ENCODE measurements around the gene GNL2. TPM values are rescaled to one million over a fixed set of nuclear protein-coding genes. Genes with fewer than 3 reads are reported as not detected.

The GNL2 gene
- polyA plus RNA-seq (ENCODE audit: insufficient read length in 10 of 10) = 10 to 100 TPM; 45.9 to 60.8 (median 52.1) TPM
- long read RNA-seq, donor 1, transcript GNL2-202 (4 exons, 2,409 nt) = major isoform, 24 of 25 reads
- long read RNA-seq, donor 1, partial matches to known transcripts = 0 of 25 reads
- long read RNA-seq, donor 1, other reads (novel, unspliced or antisense) = 0 of 25 reads
- long read RNA-seq, donor 2, transcript GNL2-202 (4 exons, 2,409 nt) = major isoform, 14 of 26 reads
- long read RNA-seq, donor 2, partial matches to known transcripts = 10 of 26 reads
- long read RNA-seq, donor 2, other reads (novel, unspliced or antisense) = 0 of 26 reads
- long read RNA-seq, donor 3 = 0 reads
- long read RNA-seq, donor 4, transcript GNL2-202 (4 exons, 2,409 nt) = major isoform, 22 of 37 reads
- long read RNA-seq, donor 4, partial matches to known transcripts = 12 of 37 reads
- long read RNA-seq, donor 4, other reads (novel, unspliced or antisense) = 0 of 37 reads
- long read RNA-seq, donor 5, transcript GNL2-202 (4 exons, 2,409 nt) = major isoform, 10 of 32 reads
- long read RNA-seq, donor 5, partial matches to known transcripts = 20 of 32 reads
- long read RNA-seq, donor 5, other reads (novel, unspliced or antisense) = 0 of 32 reads
- long read RNA-seq, donor 6, transcript GNL2-202 (4 exons, 2,409 nt) = major isoform, 31 of 48 reads
- long read RNA-seq, donor 6, partial matches to known transcripts = 16 of 48 reads
- long read RNA-seq, donor 6, other reads (novel, unspliced or antisense) = 0 of 48 reads
- long read RNA-seq, donor 7, transcript GNL2-202 (4 exons, 2,409 nt) = major isoform, 19 of 31 reads
- long read RNA-seq, donor 7, partial matches to known transcripts = 9 of 31 reads
- long read RNA-seq, donor 7, other reads (novel, unspliced or antisense) = 0 of 31 reads
- long read RNA-seq, donor 8, transcript GNL2-202 (4 exons, 2,409 nt) = major isoform, 23 of 32 reads
- long read RNA-seq, donor 8, partial matches to known transcripts = 7 of 32 reads
- long read RNA-seq, donor 8, other reads (novel, unspliced or antisense) = 0 of 32 reads
- long read RNA-seq, donor 9 = 0 reads

- peak; percentile 96 to 99 (median 99) for DNase-seq
These were observed at the start of gene GNL2 for GRCh38 chr1:37595440-37596181. TSS of gene GNL2 (minus strand) at chr1:37595937. CDS start at chr1:37595822, 115 bp downstream.

DNA sequence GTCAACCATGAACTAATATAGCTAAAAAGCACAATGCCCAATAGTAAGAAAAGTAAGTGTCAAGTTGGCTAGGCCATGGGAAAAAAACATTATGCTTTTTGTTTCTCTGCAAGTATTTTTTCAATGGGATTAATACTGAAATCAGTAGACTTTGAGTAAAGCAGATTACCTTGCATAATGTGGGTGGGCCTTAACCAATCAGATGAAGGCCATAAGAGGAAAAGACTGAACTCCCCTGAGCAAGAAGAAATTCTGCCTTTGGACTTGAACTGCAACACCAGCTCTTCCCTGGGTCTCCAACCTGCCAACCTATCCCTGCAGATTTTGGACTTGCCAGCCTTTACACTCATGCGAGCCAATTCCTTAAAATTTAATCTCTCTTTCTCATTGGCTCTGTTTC, 45.3 kb upstream of the GNL2 start:
- no peak for DNase-seq

GRCh38 chr1:37636435-37636834, 40.7 kb upstream of the GNL2 start:
- no peak for DNase-seq

DNA sequence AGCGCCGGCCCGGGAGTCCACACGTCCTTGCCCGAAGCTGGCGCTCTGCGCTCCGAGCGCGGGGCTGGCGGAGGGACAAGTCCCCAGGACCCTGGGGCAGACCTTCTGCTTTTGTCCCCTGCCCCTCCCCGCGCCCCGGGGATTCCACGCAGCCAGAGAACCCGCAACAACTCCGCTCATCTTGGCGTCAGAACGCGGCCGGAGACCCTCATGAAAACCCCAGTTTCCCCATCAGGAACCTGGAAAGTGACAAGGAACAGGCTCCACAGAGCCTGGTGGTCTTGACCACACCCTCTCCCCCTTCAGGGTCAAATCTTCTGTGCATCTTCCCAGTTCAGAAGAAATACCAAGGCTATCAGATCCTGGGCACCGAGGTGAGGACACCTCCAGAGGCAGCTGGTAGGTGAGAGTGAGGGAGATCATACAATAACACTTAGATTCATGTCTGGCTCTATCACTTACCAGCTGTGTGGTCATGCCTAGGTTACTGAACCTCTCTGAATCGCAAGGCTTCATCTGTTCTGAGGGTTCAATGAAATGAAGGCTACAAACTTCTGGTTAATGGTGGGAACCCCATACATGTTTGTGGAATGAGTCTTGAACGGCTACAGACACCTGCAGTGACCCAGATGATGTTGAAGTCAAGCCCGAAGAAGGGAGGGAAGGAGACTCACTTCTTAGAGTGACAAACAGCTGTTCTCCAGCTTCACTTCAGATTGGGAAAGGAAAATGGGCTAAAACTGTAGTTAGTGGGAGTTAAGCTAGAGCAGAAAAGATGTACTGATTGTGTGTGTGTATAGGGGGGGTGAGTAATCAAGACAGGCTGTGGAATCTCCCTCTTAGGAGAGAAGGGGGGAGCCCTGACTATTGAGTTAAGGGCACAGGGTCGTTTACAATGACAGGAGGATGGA, 39.5 kb upstream of the GNL2 start:
- DNase-seq = no peak

DNA sequence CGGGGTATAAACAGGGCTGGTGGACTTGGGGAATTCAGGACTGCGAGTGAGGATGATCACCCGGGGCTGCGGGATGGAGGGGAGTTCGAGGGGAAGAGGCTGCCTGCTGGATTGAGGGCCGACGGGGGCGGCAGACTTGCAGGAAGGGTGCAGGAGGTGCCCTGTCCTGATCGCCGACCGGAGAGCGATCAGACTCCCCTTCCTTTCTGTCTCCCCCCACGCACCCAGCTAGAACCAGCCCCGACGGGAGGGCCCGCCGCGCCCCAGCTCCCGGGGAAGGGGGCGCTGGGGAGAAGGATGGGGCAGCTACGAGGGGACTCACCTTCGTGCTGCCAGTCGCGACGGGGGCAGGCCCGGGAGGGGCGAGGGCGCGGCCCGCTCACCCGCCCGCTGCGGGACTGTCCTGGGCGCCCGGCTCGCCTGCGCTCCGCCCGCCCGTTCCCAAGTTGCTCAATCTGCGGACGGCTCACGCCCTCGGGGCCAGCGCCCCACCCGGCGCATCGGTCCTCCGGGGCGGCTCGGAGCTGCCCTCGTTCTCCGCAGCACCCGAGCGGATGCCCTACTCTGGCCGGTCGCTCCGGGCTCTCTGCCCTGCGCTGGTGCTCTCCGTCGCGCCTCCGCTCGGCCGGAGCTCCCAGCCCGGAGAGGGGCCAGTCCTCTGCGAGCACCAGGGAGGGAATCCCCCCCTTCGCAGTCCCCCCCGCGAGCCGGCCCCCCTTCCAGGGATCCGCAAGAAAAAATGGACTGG, 38.7 kb upstream of the GNL2 start, which contains the start of gene RSPO1:
Gene RSPO1 (minus strand): TSS at position 649 of the 748 bp plus-strand sequence. CDS start 5,231 bp downstream, outside the sequence.
- DNase-seq = peak in 2 of 3 donors; percentile 5 to 40

DNA sequence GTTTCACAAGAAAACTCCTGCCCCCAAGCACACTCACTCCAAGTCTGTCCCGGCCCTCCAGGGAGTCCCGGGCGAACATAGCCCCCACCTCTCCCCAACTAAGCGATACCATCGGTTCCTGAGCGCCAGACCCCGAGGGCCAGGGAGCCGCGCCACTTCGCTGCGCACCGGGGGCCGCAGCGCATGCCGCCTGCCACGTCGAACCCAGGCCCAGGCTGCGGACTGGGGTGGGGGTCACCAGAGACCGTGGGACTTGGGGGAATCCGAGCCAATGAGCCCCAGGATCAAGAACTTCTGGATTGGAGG, 38.2 kb upstream of the GNL2 start:
- no peak for DNase-seq

- DNase-seq = no peak
These were observed 37.6 kb upstream of the GNL2 start for GRCh38 chr1:37633040-37633937.

DNA sequence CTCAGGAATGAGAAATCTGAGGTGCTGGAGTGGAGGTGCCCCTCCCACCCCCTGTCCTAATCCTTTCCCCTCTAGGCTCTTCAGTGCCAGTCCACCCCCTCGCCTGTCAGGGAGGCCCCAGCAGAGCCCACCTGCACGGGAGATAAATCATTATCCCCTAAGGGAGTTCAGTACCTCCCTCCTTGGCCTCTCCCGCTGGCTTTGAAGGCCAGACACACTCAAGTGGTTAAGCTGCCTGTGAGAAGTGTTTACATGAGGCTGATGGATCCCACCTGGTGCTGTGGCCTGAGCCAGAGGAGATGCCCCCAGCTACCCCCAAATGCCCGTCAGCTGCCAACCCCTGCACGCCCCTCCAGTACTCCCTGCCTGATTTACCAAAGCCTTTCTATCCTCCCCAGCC, 35.3 kb upstream of the GNL2 start:
- DNase-seq = no peak

DNA sequence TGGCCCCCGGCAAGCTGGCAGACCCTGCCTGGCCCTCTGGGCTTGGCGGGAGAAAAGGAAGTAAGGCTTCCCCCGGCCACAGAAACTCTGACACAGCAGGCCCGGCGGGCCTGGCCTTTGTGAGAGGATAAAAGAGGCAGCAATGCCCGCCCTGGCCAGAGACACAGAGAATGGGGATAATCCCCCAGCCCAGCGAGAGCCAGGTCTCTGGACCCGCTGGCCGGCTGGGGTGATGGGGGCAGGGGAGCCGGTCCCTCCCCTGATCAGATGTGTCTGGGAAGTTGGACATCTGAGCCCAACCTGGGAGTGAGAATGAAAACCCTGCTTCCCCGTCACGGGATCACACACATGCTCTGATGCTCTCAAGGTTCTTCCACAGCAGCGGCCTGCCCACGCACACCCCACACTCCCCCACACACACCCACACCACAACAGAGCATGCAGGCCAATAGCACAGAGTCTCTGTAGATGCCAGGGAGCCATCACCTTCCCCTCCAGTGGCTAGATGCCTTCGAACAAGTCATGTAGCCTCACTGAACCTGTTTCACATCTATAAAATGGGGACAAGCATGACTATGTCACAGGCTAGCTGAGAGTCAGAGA, 34.8 kb upstream of the GNL2 start:
- no peak for DNase-seq

GRCh38 chr1:37629726-37630425, 34.1 kb upstream of the GNL2 start:
- DNase-seq = no peak

DNA sequence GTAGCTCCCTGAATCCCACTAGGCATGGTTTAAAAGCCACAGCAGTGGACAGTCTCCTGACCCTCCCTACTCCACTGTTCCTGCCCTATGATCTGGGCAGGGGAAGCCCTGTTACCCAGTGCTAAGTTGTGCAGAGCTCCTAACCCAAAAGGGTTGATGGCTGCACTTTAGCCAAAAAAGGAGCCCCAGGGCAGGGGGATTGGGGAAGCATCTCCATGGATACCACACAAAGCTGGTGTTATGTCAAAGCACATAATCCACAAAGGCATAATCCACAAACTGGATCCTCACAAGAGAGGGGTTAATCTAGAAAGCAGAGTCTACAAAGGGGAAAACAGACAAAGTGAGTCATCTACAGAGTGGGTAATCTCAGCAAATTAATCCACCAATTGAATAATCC, 33.3 kb upstream of the GNL2 start:
- no peak for DNase-seq

DNA sequence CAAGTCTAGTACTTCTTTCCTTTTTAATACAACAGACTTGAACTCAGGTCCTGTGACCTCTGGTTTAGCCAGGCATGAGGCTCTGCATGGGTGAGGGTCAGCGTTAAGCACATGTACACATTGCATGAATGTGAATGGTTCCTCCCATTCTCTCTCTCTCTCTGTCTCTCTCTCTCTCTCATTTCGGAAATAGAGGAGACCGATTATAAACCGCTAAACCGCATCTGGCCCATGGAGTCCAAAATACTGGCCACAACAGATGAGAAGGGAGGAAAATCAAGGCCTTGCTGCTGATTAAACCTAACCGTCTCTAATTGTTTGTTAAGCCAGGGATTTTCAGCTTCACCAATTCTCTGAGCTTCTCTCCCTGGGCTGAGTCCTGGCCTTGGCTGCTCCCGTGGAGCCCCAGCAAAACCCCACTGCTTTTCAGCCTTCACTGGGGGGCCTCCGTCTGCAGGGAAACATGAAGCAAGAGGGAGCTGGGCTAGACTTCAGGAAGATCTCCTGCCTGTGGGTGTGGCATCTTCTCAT, 32.4 kb upstream of the GNL2 start:
- no peak for DNase-seq

- DNase-seq = no peak
These were observed 26.4 kb upstream of the GNL2 start for GRCh38 chr1:37622131-37622530.

DNA sequence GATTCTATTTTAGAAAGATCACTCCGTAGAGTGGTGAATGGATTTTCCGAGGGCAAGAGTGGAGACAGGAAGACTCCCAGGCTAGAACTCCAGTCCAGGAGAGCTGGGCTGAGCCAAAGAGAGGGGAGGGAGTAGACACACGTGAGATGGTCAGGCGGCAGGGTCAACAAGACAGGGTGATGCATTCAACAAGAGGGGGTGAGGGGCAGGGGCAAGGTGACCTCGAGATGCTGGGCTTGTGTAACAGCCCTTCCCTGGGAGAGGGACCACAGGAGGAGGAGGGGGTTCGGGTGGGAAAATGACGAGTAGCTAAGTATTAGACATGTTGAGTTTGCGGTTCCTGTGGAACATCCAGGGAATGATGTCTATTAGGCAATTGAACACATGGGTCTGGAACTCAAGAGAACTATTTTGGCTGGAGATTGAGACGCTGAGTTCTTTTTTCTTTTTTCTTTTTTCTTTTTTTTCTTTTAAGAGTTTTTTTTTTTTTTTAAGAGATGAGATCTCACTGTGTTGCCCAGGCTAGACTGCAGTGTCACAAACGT, 25.7 kb upstream of the GNL2 start:
- DNase-seq = no peak

DNA sequence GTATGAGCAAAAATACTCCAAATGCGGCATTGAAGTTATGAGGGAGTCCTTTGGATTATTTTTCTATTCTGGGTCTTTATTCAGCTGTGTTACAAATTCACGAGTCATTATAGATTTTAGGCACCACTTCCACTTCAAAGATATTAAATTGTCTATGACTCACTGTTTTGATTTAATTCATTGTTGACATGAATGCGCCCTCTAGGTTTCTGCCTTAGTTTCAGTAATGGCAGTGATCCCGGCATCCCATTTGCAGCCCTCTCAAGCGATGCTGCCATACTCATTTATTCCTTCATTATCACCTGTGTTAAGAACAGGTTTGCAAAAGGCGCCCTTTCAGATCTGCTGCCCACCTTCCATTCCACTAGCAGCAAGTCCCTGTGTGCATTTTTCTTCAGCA, 25.0 kb upstream of the GNL2 start:
- DNase-seq = no peak

DNA sequence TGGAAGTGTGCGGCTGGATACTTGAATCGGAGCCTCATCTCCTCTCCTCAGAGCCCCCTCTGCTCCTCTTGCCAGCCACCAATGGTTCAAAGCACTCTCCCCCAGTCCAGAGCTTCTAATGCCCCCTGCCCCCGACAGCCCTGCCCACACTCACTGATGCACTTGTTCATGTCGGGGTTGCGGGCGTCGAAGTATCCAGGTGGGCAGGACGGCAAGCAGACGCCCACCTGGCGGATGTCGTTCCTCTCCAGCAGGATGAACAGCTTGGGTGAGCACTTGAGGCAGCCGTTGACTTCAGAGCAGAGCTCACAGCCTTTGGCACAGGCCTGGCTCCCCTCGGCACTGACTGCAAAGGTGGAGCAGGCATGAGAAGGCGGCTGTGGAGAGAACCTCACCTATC, 20.6 kb upstream of the GNL2 start:
- DNase-seq = no peak

- DNase-seq = no peak
These were observed 18.4 kb upstream of the GNL2 start for GRCh38 chr1:37614105-37614504.
